Measurements from ENCODE around the gene DCLK1. TPM values are rescaled to one million over a fixed set of nuclear protein-coding genes. Genes with fewer than 3 reads are reported as not detected.

The DCLK1 gene
- total RNA-seq, 6 experiments from 2014 or later: 0.07 to 0.12 (median 0.10) TPM; not detected in 2

- no peak for DNase-seq
- 71% methylated on average over 3 of the region's 3 CpGs for WGBS (ENCODE audit: insufficient coverage, low coverage, low lambda C conversion rate, missing lambda C conversion rate)
These were observed 134.8 kb downstream of the DCLK1 start for GRCh38 chr13:35996360-35996759.

GRCh38 chr13:35995136-35995535 lies 136.0 kb downstream of the DCLK1 start:
- TF ChIP-seq POLR2A (IDR thresholded peaks at IDR 0.05): no peak
- TF ChIP-seq CTCF (IDR thresholded peaks at IDR 0.05): no peak
- H3K4me1 ChIP-seq: no peaks in the 10 kb centered on the region
- H3K4me3 ChIP-seq: no peak overlapping the region
- DNase-seq (no peak), ATAC-seq (no peak)
- H3K9me3 ChIP-seq: no peaks in the 10 kb centered on the region
- no peaks in the 10 kb centered on the region for H3K27me3 ChIP-seq
- no peak overlapping the region for H3K27ac ChIP-seq
- no peaks in the 10 kb centered on the region for H3K36me3 ChIP-seq
- WGBS (ENCODE audit: insufficient coverage, low coverage, low lambda C conversion rate, missing lambda C conversion rate): 39% methylated on average over 2 of the region's 2 CpGs
- intact Hi-C loops (cut with DNase I): no loop called here

More at GRCh38 chr13:35996360-35996759, 134.8 kb downstream of the DCLK1 start:
- Histone ChIP-seq H3K27ac (no peak overlapping the region), H3K36me3 (no peaks in the 10 kb centered on the region), H3K4me1 (no peaks in the 10 kb centered on the region), H3K9me3 (no peaks in the 10 kb centered on the region), H3K27me3 (no peaks in the 10 kb centered on the region), H3K4me3 (no peak overlapping the region)
- TF ChIP-seq CTCF (IDR thresholded peaks at IDR 0.05) (no peak), POLR2A (IDR thresholded peaks at IDR 0.05) (no peak)
- intact Hi-C loops (cut with DNase I): no loop called here
- ATAC-seq: no peak

- Histone ChIP-seq H3K27ac (no peak overlapping the region), H3K9me3 (no peaks in the 10 kb centered on the region), H3K4me1 (no peaks in the 10 kb centered on the region), H3K27me3 (no peaks in the 10 kb centered on the region), H3K4me3 (no peak overlapping the region), H3K36me3 (no peaks in the 10 kb centered on the region)
- TF ChIP-seq POLR2A (IDR thresholded peaks at IDR 0.05) (no peak), CTCF (IDR thresholded peaks at IDR 0.05) (no peak)
- ATAC-seq (no peak), DNase-seq (no peak)
- intact Hi-C loops (cut with DNase I): no loop called here
- 34% methylated on average over 6 of the region's 6 CpGs for WGBS (ENCODE audit: insufficient coverage, low coverage, low lambda C conversion rate, missing lambda C conversion rate)
These were observed 136.8 kb downstream of the DCLK1 start for GRCh38 chr13:35994131-35994966.

- intact Hi-C loops (cut with DNase I): no loop called here
- ATAC-seq: no peak
- TF ChIP-seq CTCF (IDR thresholded peaks at IDR 0.05) (no peak), POLR2A (IDR thresholded peaks at IDR 0.05) (no peak)
- no peak overlapping the region for H3K27ac ChIP-seq
- DNase-seq: no peak
- no peaks in the 10 kb centered on the region for H3K4me1 ChIP-seq
- 6% methylated on average over 1 of the region's 1 CpG for WGBS (ENCODE audit: insufficient coverage, low coverage, low lambda C conversion rate, missing lambda C conversion rate)
- no peak overlapping the region for H3K4me3 ChIP-seq
- H3K36me3 ChIP-seq: no peaks in the 10 kb centered on the region
- H3K9me3 ChIP-seq: no peaks in the 10 kb centered on the region
- no peaks in the 10 kb centered on the region for H3K27me3 ChIP-seq
These were observed 137.5 kb downstream of the DCLK1 start for GRCh38 chr13:35993686-35994085.

All from right lobe of liver (tissue), 6 donors.